Measurements from ENCODE around the gene KRT31. TPM values are rescaled to one million over a fixed set of nuclear protein-coding genes. Genes with fewer than 3 reads are reported as not detected.

Gene KRT31
- total RNA-seq, 1 experiment from 2014 or later = not detected

GRCh38 chr17:41391535-41391934 is 5.9 kb downstream of the KRT31 start:
- CTCF ChIA-PET = no interaction called here
- no TSS peak for BruUV-seq (replicated peaks)
- H3K4me3 ChIP-seq (replicated peaks in 1 of 2; ENCODE audit: low read depth in 1 of 2, low read length in 2 of 2) = no peak overlapping the region
- no peak overlapping the region for H3K4me2 ChIP-seq (ENCODE audit: low read length)
- ATAC-seq (no peak), DNase-seq (ENCODE audit: low read depth, low spot score) (no peak)
- no peak overlapping the region for H3K9ac ChIP-seq (ENCODE audit: low read length)
- H3K79me2 ChIP-seq (ENCODE audit: insufficient read depth, low read length) = no peaks in the 10 kb centered on the region
- H4K20me1 ChIP-seq (ENCODE audit: insufficient read depth) = no peaks in the 10 kb centered on the region
- RAD21 ChIA-PET (ENCODE audit: low non-redundant PET in 1 of 2, low total read pairs in 2 of 2, uncharacterized antibody in 2 of 2, unreplicated experiment in 2 of 2) = no interaction called here
- no peaks in the 10 kb centered on the region for H3K27me3 ChIP-seq (ENCODE audit: insufficient read depth, low read length)
- POLR2A ChIA-PET = no interaction called here
- H2AFZ ChIP-seq (ENCODE audit: low read depth, low read length, poor library complexity, severe bottlenecking) = no peak overlapping the region
- no peaks in the 10 kb centered on the region for H3K36me3 ChIP-seq (ENCODE audit: control insufficient read depth in 1 of 2, insufficient read depth in 2 of 2, low read length in 2 of 2)
- peaks cover 2 to 10% of the 10 kb centered on the region in 2 experiments; a peak in 1 of 4 replicates for H3K9me3 ChIP-seq (ENCODE audit: control insufficient read depth in 1 of 2, insufficient read depth in 1 of 2, low read depth in 1 of 2, low read length in 2 of 2)
- H3K4me1 ChIP-seq (ENCODE audit: control insufficient read depth in 1 of 2, insufficient read depth in 2 of 2, low read length in 2 of 2) = peaks cover 2 to 17% of the 10 kb centered on the region in 2 experiments; a peak in 2 of 4 replicates
- H3K27ac ChIP-seq (ENCODE audit: low read depth, low read length) = no peak overlapping the region
- intact Hi-C loops (cut with micrococcal nuclease) = no loop called here
- no peak for TF ChIP-seq ZFX (IDR thresholded peaks at IDR 0.05)
- no peak for TF ChIP-seq SRF (IDR thresholded peaks at IDR 0.05; ENCODE audit: low read depth)
- TF ChIP-seq EZH2 (IDR thresholded peaks at IDR 0.05) = no peak
- no peak for TF ChIP-seq JUND (IDR thresholded peaks at IDR 0.05)
- TF ChIP-seq POLR2A (IDR thresholded peaks at IDR 0.05; ENCODE audit: borderline replicate concordance, extremely low read depth, insufficient read depth, insufficient read length) = no peak
- TF ChIP-seq POLR2AphosphoS5 (IDR thresholded peaks at IDR 0.05; ENCODE audit: low read depth, low read length) = no peak
- H3K9me2 ChIP-seq (ENCODE audit: insufficient read depth) = no peaks in the 10 kb centered on the region

- intact Hi-C loops (cut with micrococcal nuclease) = no loop called here
- Histone ChIP-seq H3K27me3 (ENCODE audit: insufficient read depth, low read length) (no peaks in the 10 kb centered on the region), H4K20me1 (ENCODE audit: insufficient read depth) (no peaks in the 10 kb centered on the region), H3K4me2 (ENCODE audit: low read length) (no peak overlapping the region), H2AFZ (ENCODE audit: low read depth, low read length, poor library complexity, severe bottlenecking) (no peak overlapping the region), H3K4me3 (replicated peaks in 1 of 2; ENCODE audit: low read depth in 1 of 2, low read length in 2 of 2) (no peak overlapping the region), H3K4me1 (ENCODE audit: control insufficient read depth in 1 of 2, insufficient read depth in 2 of 2, low read length in 2 of 2) (peaks cover 2 to 17% of the 10 kb centered on the region in 2 experiments; a peak in 2 of 4 replicates), H3K27ac (ENCODE audit: low read depth, low read length) (no peak overlapping the region), H3K9me3 (ENCODE audit: control insufficient read depth in 1 of 2, insufficient read depth in 1 of 2, low read depth in 1 of 2, low read length in 2 of 2) (peaks cover 4 to 12% of the 10 kb centered on the region in 2 experiments; a peak in 1 of 4 replicates), H3K9ac (ENCODE audit: low read length) (no peak overlapping the region), H3K36me3 (ENCODE audit: control insufficient read depth in 1 of 2, insufficient read depth in 2 of 2, low read length in 2 of 2) (no peaks in the 10 kb centered on the region), H3K79me2 (ENCODE audit: insufficient read depth, low read length) (no peaks in the 10 kb centered on the region), H3K9me2 (ENCODE audit: insufficient read depth) (no peaks in the 10 kb centered on the region)
- POLR2A ChIA-PET = no interaction called here
- DNase-seq (ENCODE audit: low read depth, low spot score) (no peak), ATAC-seq (no peak)
- BruUV-seq (replicated peaks) = no TSS peak
- RAD21 ChIA-PET (ENCODE audit: low non-redundant PET in 1 of 2, low total read pairs in 2 of 2, uncharacterized antibody in 2 of 2, unreplicated experiment in 2 of 2) = no interaction called here
- CTCF ChIA-PET = no interaction called here
- TF ChIP-seq YY1 (IDR thresholded peaks at IDR 0.05; ENCODE audit: extremely low read depth, insufficient replicate concordance, low read depth, low read length) = no peak
- no peak for TF ChIP-seq RAD21 (IDR thresholded peaks at IDR 0.05; ENCODE audit: low read depth)
- TF ChIP-seq ZFX (IDR thresholded peaks at IDR 0.05) = no peak
- TF ChIP-seq SIN3A (IDR thresholded peaks at IDR 0.05; ENCODE audit: low read depth) = no peak
- no peak for TF ChIP-seq ZNF274 (IDR thresholded peaks at IDR 0.05; ENCODE audit: low read depth, low read length)
- TF ChIP-seq SP1 (IDR thresholded peaks at IDR 0.05; ENCODE audit: low read depth) = no peak
- TF ChIP-seq REST (IDR thresholded peaks at IDR 0.05; ENCODE audit: low read depth) = no peak
- TF ChIP-seq, protein P1, sequence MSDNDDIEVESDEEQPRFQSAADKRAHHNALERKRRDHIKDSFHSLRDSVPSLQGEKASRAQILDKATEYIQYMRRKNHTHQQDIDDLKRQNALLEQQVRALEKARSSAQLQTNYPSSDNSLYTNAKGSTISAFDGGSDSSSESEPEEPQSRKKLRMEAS (IDR thresholded peaks at IDR 0.05) = no peak
- TF ChIP-seq JUND (IDR thresholded peaks at IDR 0.05) = no peak
- TF ChIP-seq, protein P2, sequence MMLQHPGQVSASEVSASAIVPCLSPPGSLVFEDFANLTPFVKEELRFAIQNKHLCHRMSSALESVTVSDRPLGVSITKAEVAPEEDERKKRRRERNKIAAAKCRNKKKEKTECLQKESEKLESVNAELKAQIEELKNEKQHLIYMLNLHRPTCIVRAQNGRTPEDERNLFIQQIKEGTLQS (IDR thresholded peaks at IDR 0.05) = no peak
- TF ChIP-seq FOSL1 (IDR thresholded peaks at IDR 0.05; ENCODE audit: low read depth) = no peak
- TF ChIP-seq EZH2phosphoT487 (IDR thresholded peaks at IDR 0.05; ENCODE audit: borderline replicate concordance) = no peak
- no peak for TF ChIP-seq CEBPB (IDR thresholded peaks at IDR 0.05; ENCODE audit: low read depth)
Measured at GRCh38 chr17:41390411-41390938, 6.9 kb downstream of the KRT31 start.

All from HCT116 (cell line).